Stimulated activated naive CD4-positive, alpha-beta T cell (primary cell): ENCODE measurements around the gene USP17L25.
"Not testable (repeated sequence)": the region's sequence is repeated elsewhere in the genome, so short reads cannot be mapped to it uniquely, and the experiment has no call there.

Experiments used
- DNase-seq, 6 experiments: peaks; one replicate each; lab custom pipeline; 2025; lab: John Stamatoyannopoulos, UW

The USP17L25 gene

GRCh38 chr4:9329611-9330010 lies at the start of gene USP17L25:
Gene USP17L25, plus strand, starts transcription at chr4:9329911. Its CDS starts 0 bp downstream, at chr4:9329911.
- not testable (repeated sequence) for DNase-seq

GRCh38 chr4:9324191-9324590 lies 5.5 kb upstream of the USP17L25 start:
- DNase-seq, result not testable (repeated sequence)

- not testable (repeated sequence) for DNase-seq
These were observed 4.8 kb upstream of the USP17L25 start, which contains the start of gene USP17L24 for GRCh38 chr4:9324865-9325264. Gene USP17L24, plus strand, starts transcription at chr4:9325165. Its CDS starts 0 bp downstream, at chr4:9325165.

- DNase-seq, result not testable (repeated sequence)
These were observed 4.6 kb downstream of the USP17L25 start, which contains the start of gene USP17L26 for GRCh38 chr4:9334358-9334757. Gene USP17L26, plus strand, starts transcription at chr4:9334658. Its CDS starts 0 bp downstream, at chr4:9334658.

GRCh38 chr4:9339103-9339502 lies 9.4 kb downstream of the USP17L25 start, which contains the start of gene USP17L5:
Gene USP17L5, plus strand, starts transcription at chr4:9339403. Its CDS starts 0 bp downstream, at chr4:9339403.
- not testable (repeated sequence) for DNase-seq

GRCh38 chr4:9343848-9344247 lies 14.1 kb downstream of the USP17L25 start, which contains the start of gene USP17L27:
Gene USP17L27, plus strand, starts transcription at chr4:9344148. Its CDS starts 0 bp downstream, at chr4:9344148.
- not testable (repeated sequence) for DNase-seq

- DNase-seq, result not testable (repeated sequence)
These were observed 18.9 kb downstream of the USP17L25 start, which contains the start of gene USP17L28 for GRCh38 chr4:9348593-9348992. Gene USP17L28, plus strand, starts transcription at chr4:9348893. Its CDS starts 0 bp downstream, at chr4:9348893.

GRCh38 chr4:9350866-9351265 lies 21.2 kb downstream of the USP17L25 start:
- not testable (repeated sequence) for DNase-seq

- not testable (repeated sequence) for DNase-seq
These were observed 23.6 kb downstream of the USP17L25 start, which contains the start of gene USP17L29 for GRCh38 chr4:9353338-9353737. Gene USP17L29, plus strand, starts transcription at chr4:9353638. Its CDS starts 0 bp downstream, at chr4:9353638.

GRCh38 chr4:9362829-9363228 lies 33.1 kb downstream of the USP17L25 start, which contains the start of gene USP17L30:
Gene USP17L30, plus strand, starts transcription at chr4:9363129. Its CDS starts 0 bp downstream, at chr4:9363129.
- DNase-seq, result not testable (repeated sequence)

- DNase-seq, result not testable (repeated sequence)
These were observed 50.2 kb downstream of the USP17L25 start for GRCh38 chr4:9379881-9380280.
